ENCODE measurements around the gene CCL15.

GRCh38 chr17:35981246-35981645, 20.1 kb downstream of the CCL15 start, which contains the start of gene CCL16:
- TF ChIP-seq GABPA (IDR thresholded peaks at IDR 0.05; ENCODE audit: low read depth) (no peak), CTCF (IDR thresholded peaks at IDR 0.05; ENCODE audit: insufficient read depth, low read length) (no peak), POLR2AphosphoS5 (IDR thresholded peaks at IDR 0.05; ENCODE audit: low read depth) (no peak), SPI1 (IDR thresholded peaks at IDR 0.05; ENCODE audit: borderline replicate concordance, low read depth) (no peak), REST (IDR thresholded peaks at IDR 0.05; ENCODE audit: insufficient replicate concordance, low read depth) (no peak)
